Anterior cingulate cortex (tissue), 58 donors: ENCODE measurements around the gene TAS2R46.
"Not testable (repeated sequence)": the region's sequence is repeated elsewhere in the genome, so short reads cannot be mapped to it uniquely, and the experiment has no call there.

Experiments
- DNase-seq, 58 donors: peaks; one replicate each; lab custom pipeline; 2025; lab: John Stamatoyannopoulos, UW

TAS2R46 gene, protein sequence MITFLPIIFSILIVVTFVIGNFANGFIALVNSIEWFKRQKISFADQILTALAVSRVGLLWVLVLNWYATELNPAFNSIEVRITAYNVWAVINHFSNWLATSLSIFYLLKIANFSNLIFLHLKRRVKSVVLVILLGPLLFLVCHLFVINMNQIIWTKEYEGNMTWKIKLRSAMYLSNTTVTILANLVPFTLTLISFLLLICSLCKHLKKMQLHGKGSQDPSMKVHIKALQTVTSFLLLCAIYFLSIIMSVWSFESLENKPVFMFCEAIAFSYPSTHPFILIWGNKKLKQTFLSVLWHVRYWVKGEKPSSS

GRCh38 chr12:11062194-11062593 lies at the start of gene TAS2R46:
TAS2R46 (minus strand) TSS chr12:11062294; CDS start chr12:11062294, 0 bp downstream.
- not testable (repeated sequence) for DNase-seq

GRCh38 chr12:11111213-11111612 lies 49.1 kb upstream of the TAS2R46 start:
- not testable (repeated sequence) for DNase-seq

DNA sequence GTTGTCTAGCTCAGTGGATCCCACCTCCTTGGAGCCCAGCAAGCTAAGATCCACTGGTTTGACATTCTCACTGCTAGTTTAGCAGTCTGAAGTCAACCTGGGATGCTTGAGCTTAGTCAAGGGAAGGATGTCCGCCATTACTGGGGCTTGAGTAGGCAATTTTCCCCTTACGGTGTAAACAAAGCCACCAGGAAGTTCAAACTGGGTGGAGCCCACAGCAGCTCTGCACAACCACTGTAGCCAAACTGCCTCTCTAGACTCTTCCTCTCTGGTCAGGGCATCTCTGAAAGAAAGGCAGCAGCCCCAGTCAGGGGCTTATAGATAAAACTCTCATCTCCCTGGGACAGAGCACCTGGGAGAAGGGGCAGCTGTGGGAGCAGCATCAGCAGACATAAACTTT lies 46.8 kb upstream of the TAS2R46 start:
- DNase-seq: no peak

DNA sequence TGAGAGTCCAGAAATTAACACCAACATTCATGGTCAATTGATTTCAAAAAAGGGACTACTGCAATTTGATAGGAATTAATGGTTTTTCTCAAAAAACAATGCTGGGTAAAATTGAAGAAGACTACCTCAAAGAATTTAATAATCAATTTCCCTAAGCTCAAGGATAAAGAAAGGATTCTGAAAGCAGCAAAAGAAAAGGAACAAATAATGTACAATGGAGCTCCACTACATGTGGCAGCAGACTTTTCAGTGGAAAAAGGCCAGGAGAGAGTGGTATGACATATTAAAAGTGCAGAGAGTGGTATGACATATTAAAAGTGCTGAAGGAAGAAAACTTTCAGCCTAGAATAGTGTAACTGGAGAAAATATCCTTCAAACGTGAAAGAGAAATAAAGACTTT lies 45.6 kb upstream of the TAS2R46 start:
- DNase-seq: no peak

GRCh38 chr12:11106288-11106687 lies 44.2 kb upstream of the TAS2R46 start:
- no peak for DNase-seq

- DNase-seq: no peak
These were observed 43.5 kb upstream of the TAS2R46 start for GRCh38 chr12:11105546-11105945.

- DNase-seq: not testable (repeated sequence)
These were observed 32.8 kb upstream of the TAS2R46 start for GRCh38 chr12:11094910-11095309.

DNA sequence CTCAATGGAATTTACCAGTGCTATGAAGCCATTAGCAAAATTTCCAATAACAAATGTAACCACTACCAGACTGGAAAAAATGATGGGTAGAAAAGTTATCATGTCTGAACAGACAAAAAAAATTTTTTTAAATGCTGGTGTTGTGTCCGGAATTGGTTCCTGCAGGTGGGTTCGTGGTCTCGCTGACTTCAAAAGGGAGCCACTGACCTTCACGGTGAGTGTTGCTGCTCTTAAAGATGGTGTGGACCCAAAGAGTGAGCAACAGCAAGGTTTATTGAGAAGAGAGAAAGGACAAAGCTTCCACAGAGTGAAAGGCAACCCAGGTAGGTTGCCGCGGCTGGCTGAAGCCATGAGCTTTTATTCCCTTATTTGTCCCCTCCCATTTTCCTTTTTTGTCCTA lies 30.0 kb upstream of the TAS2R46 start, which contains the start of gene TAS2R43:
Gene TAS2R43 (minus strand): TSS at position 186 of the 400 bp plus-strand sequence. CDS start 84 bp downstream, at position 102.
- no peak for DNase-seq

GRCh38 chr12:11089246-11089645 lies 27.2 kb upstream of the TAS2R46 start:
- no peak for DNase-seq

GRCh38 chr12:11085419-11085818 lies 23.3 kb upstream of the TAS2R46 start:
- DNase-seq: no peak

- no peak for DNase-seq
These were observed 19.9 kb upstream of the TAS2R46 start for GRCh38 chr12:11081987-11082386.

DNA sequence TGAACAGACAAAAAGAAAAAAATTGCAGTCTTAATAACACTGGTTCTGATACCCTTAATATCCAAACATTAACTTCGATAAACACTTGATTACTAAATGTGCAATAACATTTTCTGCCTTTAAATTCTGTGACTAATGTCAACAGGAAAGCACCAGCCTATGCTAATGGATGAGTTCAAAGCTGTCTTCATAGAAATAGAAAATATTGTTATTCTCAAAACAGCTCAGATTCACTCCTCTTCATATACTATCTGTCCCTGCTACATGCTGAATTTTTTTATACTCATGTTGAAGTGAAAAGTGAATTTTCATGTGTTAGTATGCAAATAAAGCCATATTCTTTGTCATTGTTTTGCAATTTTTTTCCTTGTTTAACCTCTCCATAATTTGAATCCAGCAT lies 16.2 kb upstream of the TAS2R46 start:
- no peak for DNase-seq

DNA sequence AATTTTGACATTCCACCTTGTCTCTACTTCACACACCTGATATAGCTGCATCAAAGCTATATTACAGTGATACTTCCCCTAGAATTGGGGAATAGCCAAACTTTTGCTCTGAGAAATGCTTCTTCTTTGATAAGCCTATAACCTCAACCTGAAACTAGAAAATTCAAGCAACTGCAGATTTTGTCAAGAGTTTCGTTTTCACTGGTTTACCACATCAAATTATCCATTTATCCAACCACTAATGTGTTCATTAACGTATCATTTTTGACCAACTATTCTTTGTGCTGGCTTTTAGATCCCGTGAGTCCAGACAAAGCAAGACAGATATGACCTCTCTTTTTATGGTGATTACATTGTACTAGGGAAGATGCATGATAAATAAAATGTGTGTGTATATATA lies 13.5 kb upstream of the TAS2R46 start:
- DNase-seq: no peak

- DNase-seq: no peak
These were observed 9.3 kb upstream of the TAS2R46 start for GRCh38 chr12:11071414-11071813.

- DNase-seq: no peak
These were observed 8.9 kb upstream of the TAS2R46 start for GRCh38 chr12:11070999-11071398.

DNA sequence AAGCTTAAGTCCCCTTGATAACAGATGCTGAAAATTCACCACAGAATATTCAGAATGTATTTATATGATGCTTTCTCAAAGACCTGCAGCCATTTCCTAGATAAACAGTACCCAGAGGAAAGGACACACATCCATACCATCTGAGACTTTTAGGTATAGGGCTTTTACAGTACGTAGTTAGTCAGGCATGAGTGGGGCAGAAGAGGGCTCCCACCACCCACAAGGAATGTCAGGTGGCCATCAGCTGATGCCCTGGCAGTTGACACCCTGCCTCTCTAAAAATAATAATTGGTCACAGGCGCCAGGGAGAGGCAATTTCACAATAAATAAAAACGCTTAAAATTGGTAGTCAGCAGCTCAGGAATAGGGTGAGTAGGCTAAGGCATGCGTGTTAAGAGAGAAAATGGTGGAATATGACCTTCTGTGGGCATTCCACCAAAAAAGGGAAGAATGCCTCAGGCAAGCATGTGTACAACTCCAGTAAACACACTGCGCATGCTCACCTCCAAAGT lies 7.8 kb upstream of the TAS2R46 start:
- DNase-seq: no peak

DNA sequence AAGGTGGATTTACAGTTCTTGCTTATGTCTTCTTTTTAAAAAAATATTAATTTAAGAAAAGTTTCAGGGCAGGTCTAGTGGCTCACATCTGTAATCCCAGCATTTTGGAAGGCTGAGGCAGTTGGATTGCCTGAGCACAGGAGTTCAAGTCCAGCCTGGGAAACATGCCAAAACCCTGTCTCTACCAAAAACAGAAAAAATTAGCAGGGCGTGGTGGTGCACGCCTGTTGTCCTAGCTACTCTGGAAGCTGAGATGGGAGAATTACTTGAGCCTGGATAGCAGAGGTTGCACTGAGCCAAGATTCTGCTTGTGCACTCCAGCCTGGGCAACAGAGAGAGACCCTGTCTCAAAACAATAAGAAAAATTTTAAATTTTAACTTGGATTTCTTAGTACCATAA lies 5.4 kb upstream of the TAS2R46 start:
- DNase-seq: peak in 2 of 58 donors; percentile 2 to 34

- no peak for DNase-seq
These were observed 2.3 kb downstream of the TAS2R46 start for GRCh38 chr12:11059784-11060183.

DNA sequence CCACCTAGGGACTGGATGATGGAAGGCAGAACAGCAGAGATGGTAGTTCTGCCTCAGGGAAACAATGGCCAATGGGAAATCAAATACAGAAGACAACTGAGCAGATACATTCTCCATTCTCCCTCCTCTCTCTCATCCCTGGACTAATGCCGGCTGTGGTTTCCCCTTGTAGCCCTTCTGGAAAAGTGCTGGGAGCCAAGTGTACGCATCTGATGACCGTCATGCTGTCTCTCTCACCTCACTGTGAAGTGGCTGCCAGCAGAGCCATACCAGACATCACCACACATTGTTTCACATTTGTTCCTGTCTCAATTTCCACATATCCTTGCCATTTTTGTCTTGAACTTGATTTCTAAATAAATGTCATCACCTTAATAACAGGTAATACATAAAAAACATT lies 3.1 kb downstream of the TAS2R46 start:
- DNase-seq: no peak

- DNase-seq: no peak
These were observed 6.8 kb downstream of the TAS2R46 start for GRCh38 chr12:11055306-11055705.

DNA sequence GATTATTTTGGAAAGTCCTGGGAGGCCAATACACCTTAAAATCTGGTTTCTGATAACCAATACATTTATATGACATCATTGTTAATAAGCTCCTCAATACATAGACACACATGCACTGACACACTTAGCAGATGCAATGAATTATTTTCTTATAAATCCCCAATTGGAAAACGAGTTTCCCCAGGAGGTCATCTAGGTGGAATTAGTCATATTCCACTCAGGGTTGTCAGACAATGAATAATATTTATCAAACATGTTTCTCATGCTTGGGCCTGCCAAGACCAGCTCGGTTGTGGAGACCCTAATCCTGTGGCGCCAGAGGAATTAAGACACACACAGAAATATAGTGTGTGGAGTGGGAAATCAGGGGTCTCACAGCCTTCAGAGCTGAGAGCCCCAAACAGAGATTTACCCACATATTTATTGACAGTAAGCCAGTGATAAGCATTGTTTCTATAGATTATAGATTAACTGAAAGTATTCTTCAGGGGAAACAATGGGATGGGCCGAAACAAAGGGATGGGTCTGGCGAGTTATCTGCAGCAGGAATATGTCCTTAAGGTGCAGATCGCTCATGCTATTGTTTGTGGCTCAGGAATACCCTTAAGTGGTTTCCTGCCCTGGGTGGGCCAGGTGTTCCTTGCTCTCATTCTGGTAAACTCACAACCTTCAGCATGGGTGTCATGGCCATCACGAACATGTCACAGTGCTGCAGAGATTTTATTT lies 12.1 kb downstream of the TAS2R46 start:
- not testable (repeated sequence) for DNase-seq

DNA sequence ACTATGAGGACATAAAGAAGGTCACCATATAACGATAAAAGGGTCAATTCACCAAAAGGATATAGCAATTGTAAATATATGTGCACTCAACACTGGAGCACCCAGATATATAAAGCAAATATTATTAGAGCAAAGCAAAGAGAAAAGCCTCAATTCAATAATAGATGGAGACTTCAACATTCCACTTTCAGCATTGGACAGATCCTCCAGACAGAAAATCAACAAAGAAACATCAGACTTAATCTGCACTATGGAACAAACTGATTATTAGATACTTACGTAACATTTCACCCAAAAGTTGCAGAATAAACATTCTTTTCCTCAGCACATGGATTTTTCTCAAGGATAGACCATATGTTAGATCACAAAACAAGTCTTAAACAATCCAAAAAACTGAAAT lies 20.7 kb downstream of the TAS2R46 start:
- DNase-seq: not testable (repeated sequence)
